H9 (cell line): ENCODE results near the gene PDIA6. TPM values are rescaled to one million over a fixed set of nuclear protein-coding genes. Genes with fewer than 3 reads are reported as not detected.
A peak's percentile ranks its signal among the peaks of the same experiment; 100 is the strongest.

ENCODE experiments used
- DNase-seq: peaks from one replicate; pipeline ENCODE4 v3.0.0-alpha.2; 2017
- H2AFZ ChIP-seq: one replicate; pipeline ENCODE4 v1.6.1; 2013; ENCODE audit warnings: mild to moderate bottlenecking, low read length, control low read depth, moderate library complexity
- H2AK5ac ChIP-seq: 2 replicates; pipeline ENCODE4 v1.6.1; 2013; ENCODE audit warnings: low read length, control low read depth, mixed read lengths; ENCODE audit not compliant: insufficient read length
- H2BK120ac ChIP-seq: one replicate; pipeline ENCODE4 v1.6.1; 2013; ENCODE audit warnings: low read depth, mild to moderate bottlenecking, low read length, control low read depth, inconsistent platforms; ENCODE audit not compliant: poor library complexity, severe bottlenecking
- H2BK12ac ChIP-seq: 2 replicates; pipeline ENCODE4 v1.6.1; 2013; ENCODE audit warnings: low read length, control low read depth, mixed read lengths, low read depth; ENCODE audit not compliant: insufficient read length
- H2BK15ac ChIP-seq: 2 replicates; pipeline ENCODE4 v1.6.1; 2013; ENCODE audit warnings: low read depth, low read length, control low read depth
- H2BK20ac ChIP-seq: one replicate; pipeline ENCODE4 v1.6.1; 2013; ENCODE audit warnings: low read depth, mild to moderate bottlenecking, low read length, control low read depth, inconsistent platforms; ENCODE audit not compliant: poor library complexity, severe bottlenecking
- H2BK5ac ChIP-seq: 2 replicates; pipeline ENCODE4 v1.6.1; 2013; ENCODE audit warnings: low read length, control low read depth, mixed read lengths; ENCODE audit not compliant: insufficient read length
- H3K14ac ChIP-seq: 2 replicates; pipeline ENCODE4 v1.6.1; 2013; ENCODE audit warnings: low read length, control low read depth; ENCODE audit not compliant: insufficient read depth
- H3K18ac ChIP-seq: 2 replicates; pipeline ENCODE4 v1.6.1; 2013; ENCODE audit warnings: low read depth, mild to moderate bottlenecking, mixed read lengths, low read length, control low read depth; ENCODE audit not compliant: insufficient read length
- H3K23ac ChIP-seq: 2 replicates; pipeline ENCODE4 v1.6.1; 2013; ENCODE audit warnings: low read length, control low read depth, mixed read lengths, low read depth; ENCODE audit not compliant: insufficient read length
- H3K23me2 ChIP-seq: 2 replicates; pipeline ENCODE4 v1.6.1; 2013; ENCODE audit warnings: low read depth, mild to moderate bottlenecking, mixed read lengths, low read length, control low read depth; ENCODE audit not compliant: insufficient read length, poor library complexity, severe bottlenecking
- H3K27ac ChIP-seq: 2 replicates; pipeline ENCODE4 v1.5.1; 2013; ENCODE audit warnings: low read length, control low read depth, mixed read lengths, low read depth; ENCODE audit not compliant: insufficient read length
- H3K27me3 ChIP-seq: 2 replicates; pipeline ENCODE4 v1.6.1; 2013; ENCODE audit warnings: low read length, control low read depth, inconsistent platforms; ENCODE audit not compliant: insufficient read depth
- H3K4ac ChIP-seq: 2 replicates; pipeline ENCODE4 v1.6.1; 2013; ENCODE audit warnings: low read depth, mild to moderate bottlenecking, control low read depth, inconsistent platforms, low read length, moderate library complexity
- H3K4me1 ChIP-seq: 2 replicates; pipeline ENCODE4 v1.6.1; 2013; ENCODE audit warnings: low read length, control low read depth, inconsistent platforms; ENCODE audit not compliant: insufficient read depth
- H3K4me2 ChIP-seq: 2 replicates; pipeline ENCODE4 v1.6.1; 2013; ENCODE audit warnings: low read length, control low read depth, mixed read lengths; ENCODE audit not compliant: insufficient read length, insufficient read depth
- H3K56ac ChIP-seq: 2 replicates; pipeline ENCODE4 v1.6.1; 2013; ENCODE audit warnings: low read depth, mild to moderate bottlenecking, mixed read lengths, low read length, control low read depth; ENCODE audit not compliant: insufficient read length
- H3K79me1 ChIP-seq: 2 replicates; pipeline ENCODE4 v1.6.1; 2013; ENCODE audit warnings: low read depth, mild to moderate bottlenecking, moderate library complexity, low read length, control low read depth, inconsistent platforms; ENCODE audit not compliant: insufficient read depth, poor library complexity, severe bottlenecking
- H3K79me2 ChIP-seq: 2 replicates; pipeline ENCODE4 v1.6.1; 2013; ENCODE audit warnings: low read length, control low read depth, inconsistent platforms; ENCODE audit not compliant: insufficient read depth
- H3K9ac ChIP-seq: 2 replicates; pipeline ENCODE4 v1.6.1; 2013; ENCODE audit warnings: low read length, control low read depth, mixed read lengths; ENCODE audit not compliant: insufficient read length; ENCODE audit errors: extremely low read depth
- H3K9me3 ChIP-seq: one replicate; pipeline ENCODE4 v1.6.1; 2013; ENCODE audit warnings: low read depth, low read length, inconsistent platforms; ENCODE audit not compliant: control insufficient read depth
- H3T11ph ChIP-seq: one replicate; pipeline ENCODE4 v1.6.1; 2013; ENCODE audit warnings: mild to moderate bottlenecking, low read length, control low read depth, inconsistent platforms
- H4K20me1 ChIP-seq: one replicate; pipeline ENCODE4 v1.6.1; 2013; ENCODE audit not compliant: control insufficient read depth, insufficient read length, insufficient read depth
- H4K5ac ChIP-seq: 2 replicates; pipeline ENCODE4 v1.6.1; 2013; ENCODE audit warnings: low read depth, mild to moderate bottlenecking, mixed read lengths, low read length, control low read depth; ENCODE audit not compliant: insufficient read length
- H4K8ac ChIP-seq: replicated peaks from 2 replicates; pipeline ENCODE4 v1.6.1; 2013; ENCODE audit warnings: low read length, control low read depth, mixed read lengths, low read depth; ENCODE audit not compliant: insufficient read length
- H4K91ac ChIP-seq: 2 replicates; pipeline ENCODE4 v1.6.1; 2013; ENCODE audit warnings: low read depth, mild to moderate bottlenecking, moderate library complexity, mixed read lengths, low read length, control low read depth; ENCODE audit not compliant: insufficient read length
- H3K27ac Mint-ChIP-seq, 3 experiments: 2 replicates in 2 of 3; 3 replicates in 1 of 3; pipeline ENCODE4 v1.8.0; 2020 to 2021; ENCODE audit warnings: mixed read lengths in 3 of 3, mild to moderate bottlenecking in 1 of 3, moderate library complexity in 1 of 3
- H3K27me3 Mint-ChIP-seq: 2 replicates; pipeline ENCODE4 v1.8.0; 2021; ENCODE audit warnings: low read depth, mild to moderate bottlenecking, moderate library complexity, mixed read lengths
- H3K36me3 Mint-ChIP-seq, 3 experiments: 2 replicates in 2 of 3; 3 replicates in 1 of 3; pipeline ENCODE4 v1.8.0; 2020 to 2021; ENCODE audit warnings: low read depth in 3 of 3, mixed read lengths in 3 of 3; ENCODE audit not compliant: insufficient read depth in 1 of 3
- H3K4me1 Mint-ChIP-seq, 2 experiments: 2 replicates each; pipeline ENCODE4 v1.8.0; 2020; ENCODE audit warnings: mixed read lengths in 2 of 2
- H3K4me3 Mint-ChIP-seq, 2 experiments: 2 replicates in 1 of 2; 3 replicates in 1 of 2; pipeline ENCODE4 v1.8.0; 2020 to 2021; ENCODE audit warnings: mild to moderate bottlenecking in 2 of 2, mixed read lengths in 2 of 2, moderate library complexity in 1 of 2
- H3K9me3 Mint-ChIP-seq, 2 experiments: 2 replicates in 1 of 2; 3 replicates in 1 of 2; pipeline ENCODE4 v1.8.0; 2020; ENCODE audit warnings: mild to moderate bottlenecking in 2 of 2, mixed read lengths in 2 of 2, moderate library complexity in 1 of 2
- WGBS: extraction: QIAGEN DNeasy Blood & Tissue Kit; methylation state at CpG from one replicate; pipeline ENCODE4 v1.1.7; 2013; ENCODE audit warnings: missing lambda C conversion rate, low lambda C conversion rate, mixed read lengths; ENCODE audit not compliant: insufficient read length; ENCODE audit errors: extremely low coverage; 5-methylcytosine and 5-hydroxymethylcytosine counted together
- total RNA-seq: library from RNA; stranded (reverse); gene quantifications from 2 replicates; pipeline ENCODE4 v1.2.1, GENCODE V29; 2021
- TF ChIP-seq, protein P1 (sequence below): fragments of 200-600 bp; sonication (generic); conservative IDR thresholded peaks from 3 replicates; pipeline ENCODE4 v1.8.0; 2021; ENCODE audit warnings: antibody characterized with exemption, mild to moderate bottlenecking

Gene PDIA6
- total RNA-seq, 1 experiment from 2014 or later: 301 TPM

- H3K79me1 ChIP-seq: no peaks in the 10 kb centered on the region
- H2AK5ac ChIP-seq: no peak overlapping the region
- H2BK120ac ChIP-seq: no peak overlapping the region
- H2AFZ ChIP-seq: no peak overlapping the region
- no peak overlapping the region for H3T11ph ChIP-seq
- no peaks in the 10 kb centered on the region; a peak in 1 of 5 replicates for H3K9me3 Mint-ChIP-seq
- H3K14ac ChIP-seq: no peak overlapping the region; the same call in 1 of the 2 replicates
- H2BK5ac ChIP-seq: no peak overlapping the region
- no peaks in the 10 kb centered on the region for H3K23me2 ChIP-seq
- H3K27ac Mint-ChIP-seq: peak overlapping the region in 2 of 3 experiments; percentile 40 to 68; a peak in 3 of 7 replicates
- no peak overlapping the region for H2BK20ac ChIP-seq
- H4K8ac ChIP-seq: no peak overlapping the region
- H3K9ac ChIP-seq: no peak overlapping the region
- no peak overlapping the region for H3K4me3 Mint-ChIP-seq
- DNase-seq: no peak
- H3K27me3 Mint-ChIP-seq: peaks cover 3% of the 10 kb centered on the region; the same call in 1 of the 2 replicates
- H3K9me3 ChIP-seq: no peaks in the 10 kb centered on the region
- H4K5ac ChIP-seq: no peak overlapping the region
- H3K36me3 Mint-ChIP-seq: peaks cover 12 to 27% (median 24%) of the 10 kb centered on the region in 3 experiments; a peak in 6 of 7 replicates
- no peak overlapping the region for H3K23ac ChIP-seq
- H3K79me2 ChIP-seq: no peaks in the 10 kb centered on the region
- no peak overlapping the region for H3K18ac ChIP-seq
- no peaks in the 10 kb centered on the region for H4K20me1 ChIP-seq
- no peak overlapping the region for H4K91ac ChIP-seq
- H3K4me1 ChIP-seq: no peaks in the 10 kb centered on the region
- no peak overlapping the region for H3K4ac ChIP-seq
- no peak overlapping the region for H2BK12ac ChIP-seq
- H3K27me3 ChIP-seq: no peaks in the 10 kb centered on the region
- no peak overlapping the region for H3K56ac ChIP-seq
- peaks cover 4 to 11% of the 10 kb centered on the region in 2 experiments; a peak in 3 of 4 replicates for H3K4me1 Mint-ChIP-seq
- WGBS: no CpG with 5 or more reads among the region's 26 CpGs
- H3K4me2 ChIP-seq: no peak overlapping the region
- H2BK15ac ChIP-seq: no peak overlapping the region
- TF ChIP-seq, protein P1, sequence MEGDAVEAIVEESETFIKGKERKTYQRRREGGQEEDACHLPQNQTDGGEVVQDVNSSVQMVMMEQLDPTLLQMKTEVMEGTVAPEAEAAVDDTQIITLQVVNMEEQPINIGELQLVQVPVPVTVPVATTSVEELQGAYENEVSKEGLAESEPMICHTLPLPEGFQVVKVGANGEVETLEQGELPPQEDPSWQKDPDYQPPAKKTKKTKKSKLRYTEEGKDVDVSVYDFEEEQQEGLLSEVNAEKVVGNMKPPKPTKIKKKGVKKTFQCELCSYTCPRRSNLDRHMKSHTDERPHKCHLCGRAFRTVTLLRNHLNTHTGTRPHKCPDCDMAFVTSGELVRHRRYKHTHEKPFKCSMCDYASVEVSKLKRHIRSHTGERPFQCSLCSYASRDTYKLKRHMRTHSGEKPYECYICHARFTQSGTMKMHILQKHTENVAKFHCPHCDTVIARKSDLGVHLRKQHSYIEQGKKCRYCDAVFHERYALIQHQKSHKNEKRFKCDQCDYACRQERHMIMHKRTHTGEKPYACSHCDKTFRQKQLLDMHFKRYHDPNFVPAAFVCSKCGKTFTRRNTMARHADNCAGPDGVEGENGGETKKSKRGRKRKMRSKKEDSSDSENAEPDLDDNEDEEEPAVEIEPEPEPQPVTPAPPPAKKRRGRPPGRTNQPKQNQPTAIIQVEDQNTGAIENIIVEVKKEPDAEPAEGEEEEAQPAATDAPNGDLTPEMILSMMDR: no peak
- H3K27ac ChIP-seq: no peak overlapping the region
Observed at GRCh38 chr2:10777111-10777841, 35.3 kb downstream of the PDIA6 start.
